AG09319 (cell line): ENCODE data around the gene KRT24.
"Not testable (repeated sequence)": the region's sequence is repeated elsewhere in the genome, so short reads cannot be mapped to it uniquely, and the experiment has no call there.

Source experiments
- DNase-seq: peaks from one replicate; pipeline ENCODE4 v3.0.0-alpha.2; 2010; ENCODE audit warnings: low read depth; ENCODE audit errors: extremely low read depth
- TF ChIP-seq, protein P1 (sequence below): IDR thresholded peaks from 2 replicates; pipeline ENCODE4 v1.5.1; 2011; ENCODE audit warnings: low read depth, mild to moderate bottlenecking, inconsistent platforms, low read length, moderate library complexity

Gene KRT24

GRCh38 chr17:40703652-40704051 is at the start of gene KRT24:
Gene KRT24 (minus strand): TSS chr17:40703752. CDS start chr17:40703693, 59 bp downstream.
- no peak for DNase-seq
- TF ChIP-seq, protein P1, sequence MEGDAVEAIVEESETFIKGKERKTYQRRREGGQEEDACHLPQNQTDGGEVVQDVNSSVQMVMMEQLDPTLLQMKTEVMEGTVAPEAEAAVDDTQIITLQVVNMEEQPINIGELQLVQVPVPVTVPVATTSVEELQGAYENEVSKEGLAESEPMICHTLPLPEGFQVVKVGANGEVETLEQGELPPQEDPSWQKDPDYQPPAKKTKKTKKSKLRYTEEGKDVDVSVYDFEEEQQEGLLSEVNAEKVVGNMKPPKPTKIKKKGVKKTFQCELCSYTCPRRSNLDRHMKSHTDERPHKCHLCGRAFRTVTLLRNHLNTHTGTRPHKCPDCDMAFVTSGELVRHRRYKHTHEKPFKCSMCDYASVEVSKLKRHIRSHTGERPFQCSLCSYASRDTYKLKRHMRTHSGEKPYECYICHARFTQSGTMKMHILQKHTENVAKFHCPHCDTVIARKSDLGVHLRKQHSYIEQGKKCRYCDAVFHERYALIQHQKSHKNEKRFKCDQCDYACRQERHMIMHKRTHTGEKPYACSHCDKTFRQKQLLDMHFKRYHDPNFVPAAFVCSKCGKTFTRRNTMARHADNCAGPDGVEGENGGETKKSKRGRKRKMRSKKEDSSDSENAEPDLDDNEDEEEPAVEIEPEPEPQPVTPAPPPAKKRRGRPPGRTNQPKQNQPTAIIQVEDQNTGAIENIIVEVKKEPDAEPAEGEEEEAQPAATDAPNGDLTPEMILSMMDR, result no peak

DNA sequence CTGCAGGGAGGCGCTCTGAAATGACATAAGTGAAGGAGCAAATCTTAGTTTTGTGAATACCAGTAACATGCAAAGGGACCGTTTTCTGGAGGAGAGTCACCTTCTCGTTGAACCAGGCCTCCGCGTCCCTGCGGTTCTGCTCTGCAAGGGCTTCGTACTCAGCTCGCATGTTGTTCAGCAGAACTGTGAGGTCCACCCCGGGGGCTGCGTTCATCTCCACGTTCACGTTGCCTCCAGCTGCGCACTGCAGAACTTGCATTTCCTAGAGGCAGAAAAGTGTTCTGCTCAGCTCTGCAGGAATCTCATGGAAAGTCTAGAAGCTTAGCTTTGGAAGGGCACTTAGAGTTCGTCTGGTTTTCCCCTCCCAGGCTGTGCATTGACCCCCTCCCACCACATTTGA is 47.5 kb upstream of the KRT24 start:
- TF ChIP-seq, protein P1, result no peak
- no peak for DNase-seq

GRCh38 chr17:40750391-40750790 is 46.8 kb upstream of the KRT24 start:
- TF ChIP-seq, protein P1, result no peak
- DNase-seq, result no peak

- not testable (repeated sequence) for DNase-seq
Measured at GRCh38 chr17:40748666-40749065, 45.1 kb upstream of the KRT24 start.

- TF ChIP-seq, protein P1, result no peak
- DNase-seq, result no peak
Measured at GRCh38 chr17:40738553-40738952, 35.0 kb upstream of the KRT24 start.

GRCh38 chr17:40735016-40735415 is 31.5 kb upstream of the KRT24 start:
- no peak for DNase-seq
- TF ChIP-seq, protein P1, result no peak

DNA sequence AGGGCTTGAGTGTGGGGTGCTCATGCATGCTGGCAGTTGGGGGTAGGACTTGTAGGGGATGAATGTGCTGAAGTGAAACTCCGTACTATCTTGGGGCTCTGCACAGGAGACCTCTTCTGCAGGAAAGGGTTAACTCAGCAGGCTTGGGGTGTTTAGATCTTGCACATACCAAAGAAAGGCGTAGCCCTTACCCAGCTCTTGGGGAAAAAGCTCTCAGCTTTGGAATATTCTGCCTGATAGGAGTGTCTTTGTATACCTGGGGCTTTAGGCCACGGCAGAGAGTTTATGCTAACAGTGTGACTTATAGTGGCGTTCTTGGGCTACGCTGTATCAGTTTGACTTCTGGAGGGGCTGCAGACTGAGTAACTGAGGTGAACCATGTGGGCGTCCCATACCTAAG is 30.5 kb upstream of the KRT24 start:
- no peak for DNase-seq
- TF ChIP-seq, protein P1, result no peak

DNA sequence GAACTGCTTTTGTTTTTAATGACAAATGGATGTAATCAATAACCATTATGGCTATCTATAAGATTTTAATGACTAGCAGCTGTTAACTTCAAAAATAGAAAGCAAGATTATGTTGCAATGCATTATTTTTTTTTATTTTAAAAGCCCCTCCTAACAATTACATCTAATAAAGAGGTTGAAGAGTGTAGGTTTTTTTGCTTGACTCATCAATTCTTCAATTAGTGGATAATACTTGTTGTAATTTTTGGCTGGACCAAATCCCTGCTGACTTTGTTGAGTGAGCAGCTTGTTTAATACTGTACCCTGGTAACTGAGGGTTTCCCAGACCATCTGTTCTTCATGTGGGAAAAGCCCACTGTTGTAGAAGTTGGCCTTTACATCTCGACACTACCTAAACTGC is 27.4 kb upstream of the KRT24 start:
- TF ChIP-seq, protein P1, result no peak
- no peak for DNase-seq
